Measurements from ENCODE around the gene MYL12A.
"Not testable (repeated sequence)": the region's sequence is repeated elsewhere in the genome, so short reads cannot be mapped to it uniquely, and the experiment has no call there.

Gene MYL12A

DNA sequence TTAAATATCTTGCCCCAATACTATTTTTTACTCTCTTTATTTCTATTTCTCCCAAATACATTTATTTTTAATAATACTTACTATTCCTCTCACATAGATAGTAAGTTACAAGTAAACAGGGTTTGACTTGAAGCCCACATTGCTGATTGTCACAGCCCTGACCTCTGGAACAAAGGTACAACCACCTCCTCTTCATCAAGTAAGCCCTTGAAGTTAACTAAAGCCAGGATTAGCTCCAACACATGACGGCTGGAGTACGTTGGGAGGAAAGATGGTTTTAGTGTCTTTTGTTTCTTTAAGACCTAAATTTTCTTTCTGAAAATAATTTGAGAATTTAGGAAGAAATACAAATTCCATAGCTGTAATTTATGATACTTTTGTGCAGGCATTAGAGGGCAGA is 28.8 kb upstream of the MYL12A start:
- in situ Hi-C loops (cut with HindIII; ENCODE audit: low sequenced_read_pairs): no loop called here
- TF ChIP-seq, protein P1, sequence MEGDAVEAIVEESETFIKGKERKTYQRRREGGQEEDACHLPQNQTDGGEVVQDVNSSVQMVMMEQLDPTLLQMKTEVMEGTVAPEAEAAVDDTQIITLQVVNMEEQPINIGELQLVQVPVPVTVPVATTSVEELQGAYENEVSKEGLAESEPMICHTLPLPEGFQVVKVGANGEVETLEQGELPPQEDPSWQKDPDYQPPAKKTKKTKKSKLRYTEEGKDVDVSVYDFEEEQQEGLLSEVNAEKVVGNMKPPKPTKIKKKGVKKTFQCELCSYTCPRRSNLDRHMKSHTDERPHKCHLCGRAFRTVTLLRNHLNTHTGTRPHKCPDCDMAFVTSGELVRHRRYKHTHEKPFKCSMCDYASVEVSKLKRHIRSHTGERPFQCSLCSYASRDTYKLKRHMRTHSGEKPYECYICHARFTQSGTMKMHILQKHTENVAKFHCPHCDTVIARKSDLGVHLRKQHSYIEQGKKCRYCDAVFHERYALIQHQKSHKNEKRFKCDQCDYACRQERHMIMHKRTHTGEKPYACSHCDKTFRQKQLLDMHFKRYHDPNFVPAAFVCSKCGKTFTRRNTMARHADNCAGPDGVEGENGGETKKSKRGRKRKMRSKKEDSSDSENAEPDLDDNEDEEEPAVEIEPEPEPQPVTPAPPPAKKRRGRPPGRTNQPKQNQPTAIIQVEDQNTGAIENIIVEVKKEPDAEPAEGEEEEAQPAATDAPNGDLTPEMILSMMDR (IDR thresholded peaks at IDR 0.05; ENCODE audit: low read depth, low read length): no peak
- no peak for DNase-seq (ENCODE audit: low read depth, low spot score)
- no peak overlapping the region for H3K4me3 ChIP-seq (ENCODE audit: low read depth, low read length)

DNA sequence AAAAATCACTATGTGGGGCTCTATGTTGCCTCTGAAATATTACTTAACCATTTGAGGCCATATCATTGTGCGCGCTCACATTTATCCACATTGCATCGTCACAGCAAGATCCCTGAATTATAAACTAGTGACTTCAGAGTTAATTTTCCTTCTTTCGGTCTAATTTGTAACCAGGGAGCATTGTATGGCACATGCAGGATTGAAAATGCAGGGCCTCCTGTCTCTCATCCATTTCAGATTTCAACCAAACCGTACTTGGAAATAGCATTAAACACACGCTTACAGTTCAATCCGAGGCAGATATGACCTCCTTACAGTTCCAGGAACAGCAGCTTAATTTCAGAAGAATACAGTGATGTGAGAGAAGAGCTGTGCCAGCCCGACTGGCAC is 28.4 kb upstream of the MYL12A start:
- DNase-seq (ENCODE audit: low read depth, low spot score): no peak
- no peak overlapping the region for H3K4me3 ChIP-seq (ENCODE audit: low read depth, low read length)
- TF ChIP-seq, protein P1 (IDR thresholded peaks at IDR 0.05; ENCODE audit: low read depth, low read length): no peak
- in situ Hi-C loops (cut with HindIII; ENCODE audit: low sequenced_read_pairs): no loop called here

DNA sequence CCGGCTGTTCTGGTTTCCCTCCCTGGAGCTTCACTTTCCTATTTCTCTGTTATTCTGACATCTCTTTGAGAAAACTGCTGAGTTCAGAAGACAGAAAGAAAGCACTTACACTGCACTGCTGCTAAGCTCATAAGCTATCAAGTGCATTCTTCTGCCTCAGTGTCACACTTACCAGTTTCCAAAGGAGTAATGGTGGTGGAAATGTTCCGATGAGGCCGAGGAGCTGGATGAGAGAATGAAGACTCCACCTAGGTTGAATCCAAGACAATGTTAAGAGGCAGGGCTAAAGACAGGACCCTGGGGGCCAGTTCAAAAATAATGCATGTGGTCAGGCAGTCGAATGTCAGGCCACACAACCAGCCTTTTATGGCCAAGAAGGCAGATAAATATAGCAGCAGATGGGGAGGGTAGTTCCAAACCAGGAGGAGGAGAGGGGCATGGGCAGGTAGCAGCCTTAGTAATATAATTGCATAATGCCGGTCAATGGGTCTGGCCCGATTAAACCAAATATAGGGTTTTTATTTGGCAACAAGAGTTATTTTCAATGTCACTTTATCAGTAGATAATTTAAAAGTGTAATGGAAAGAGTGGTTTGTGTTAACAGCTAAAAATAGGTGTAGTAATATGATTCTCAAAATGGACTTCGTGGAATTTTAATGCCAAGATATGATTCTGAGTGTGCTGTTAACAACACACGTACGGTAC is 27.8 kb upstream of the MYL12A start, which contains the start of gene MYOM1:
MYOM1 (minus strand) TSS at position 338 of the 705 bp plus-strand sequence. CDS start 4,745 bp downstream, outside the sequence.
- DNase-seq (ENCODE audit: low read depth, low spot score): no peak
- no peak within 1 kb of the TSS for H3K4me3 ChIP-seq (ENCODE audit: low read depth, low read length)
- TF ChIP-seq, protein P1 (IDR thresholded peaks at IDR 0.05; ENCODE audit: low read depth, low read length): no peak
- in situ Hi-C loops (cut with HindIII; ENCODE audit: low sequenced_read_pairs): no loop called here

DNA sequence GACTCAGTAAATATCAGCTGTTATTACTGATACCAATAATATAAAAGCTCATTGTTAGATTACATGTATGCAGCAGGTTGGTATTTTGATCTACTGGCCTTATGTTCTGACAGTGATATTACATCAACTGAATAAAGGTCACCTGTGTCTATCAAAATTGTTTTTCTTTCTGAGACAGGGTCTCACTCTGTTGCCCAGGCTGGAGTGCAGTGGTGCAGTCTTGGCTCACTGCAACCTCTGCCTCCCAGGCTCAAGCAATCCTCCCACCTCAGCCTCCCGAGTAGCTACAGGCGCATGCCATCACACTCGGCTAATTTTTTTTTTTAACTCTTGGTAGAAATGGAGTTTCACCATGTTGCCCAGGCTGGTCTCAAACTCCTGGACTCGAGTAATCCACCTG is 26.7 kb upstream of the MYL12A start:
- DNase-seq (ENCODE audit: low read depth, low spot score); in situ Hi-C loops (cut with HindIII; ENCODE audit: low sequenced_read_pairs); H3K4me3 ChIP-seq (ENCODE audit: low read depth, low read length): not testable (repeated sequence)

DNA sequence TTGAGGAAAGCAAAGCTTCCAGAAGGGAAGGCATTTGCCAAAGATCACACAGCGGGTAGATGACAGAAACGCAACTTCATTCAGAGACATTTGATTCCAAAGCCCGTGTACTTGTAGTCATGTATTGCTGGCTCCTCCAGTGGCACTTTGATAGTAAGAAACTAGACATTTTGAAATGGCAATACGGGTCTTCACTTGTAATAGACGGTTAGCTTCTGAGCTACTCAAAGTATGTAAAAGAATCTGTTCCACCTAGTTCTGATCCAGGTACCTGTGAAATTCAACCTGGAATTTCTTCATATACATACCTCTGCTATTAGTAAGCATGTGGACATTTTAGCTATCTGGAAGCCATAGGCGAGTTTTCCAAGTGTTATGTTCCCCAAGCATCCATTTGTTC is 26.1 kb upstream of the MYL12A start:
- no peak overlapping the region for H3K4me3 ChIP-seq (ENCODE audit: low read depth, low read length)
- DNase-seq (ENCODE audit: low read depth, low spot score): no peak
- TF ChIP-seq, protein P1 (IDR thresholded peaks at IDR 0.05; ENCODE audit: low read depth, low read length): no peak
- in situ Hi-C loops (cut with HindIII; ENCODE audit: low sequenced_read_pairs): no loop called here

DNA sequence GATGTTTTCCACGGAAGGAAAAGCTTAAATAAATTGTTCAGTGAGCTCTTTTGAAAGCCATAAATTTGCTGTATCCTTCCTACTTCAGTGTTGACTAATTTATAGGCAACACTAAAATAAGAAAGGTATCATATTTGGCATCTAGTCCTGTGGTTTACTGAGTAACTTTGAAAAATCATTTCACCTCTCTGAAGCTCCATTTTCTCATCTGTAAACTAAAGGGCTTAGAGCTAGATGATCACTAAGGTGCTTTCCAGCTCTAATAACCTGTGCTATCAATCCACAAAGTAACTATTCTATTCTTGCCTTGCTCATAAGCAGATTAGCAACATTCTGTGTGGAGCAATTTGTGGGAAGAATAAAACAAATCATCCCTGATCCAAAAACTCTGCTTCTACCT is 24.2 kb upstream of the MYL12A start:
- DNase-seq (ENCODE audit: low read depth, low spot score): no peak
- TF ChIP-seq, protein P1 (IDR thresholded peaks at IDR 0.05; ENCODE audit: low read depth, low read length): no peak
- H3K4me3 ChIP-seq (ENCODE audit: low read depth, low read length): no peak overlapping the region
- in situ Hi-C loops (cut with HindIII; ENCODE audit: low sequenced_read_pairs): no loop called here

DNA sequence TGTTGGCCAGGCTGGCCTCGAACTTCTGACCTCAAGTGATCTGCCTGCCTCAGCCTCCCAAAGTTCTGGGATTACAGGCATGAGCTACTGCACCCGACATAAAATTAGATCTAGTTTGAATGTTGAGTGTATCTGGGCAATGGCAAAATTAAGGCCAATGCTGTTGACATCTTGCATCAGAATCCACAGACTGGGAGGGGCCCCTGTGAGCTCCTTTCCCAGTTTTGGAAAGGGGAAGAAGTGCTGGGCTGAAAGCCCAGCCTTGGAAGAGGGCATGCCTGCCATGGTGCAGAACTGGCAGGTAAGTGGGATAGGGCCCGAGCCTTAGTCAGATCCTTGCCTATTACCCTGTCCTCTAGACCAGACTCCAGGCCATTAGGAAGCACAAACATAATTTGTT is 23.4 kb upstream of the MYL12A start:
- TF ChIP-seq, protein P1 (IDR thresholded peaks at IDR 0.05; ENCODE audit: low read depth, low read length): no peak
- DNase-seq (ENCODE audit: low read depth, low spot score): no peak
- H3K4me3 ChIP-seq (ENCODE audit: low read depth, low read length): no peak overlapping the region
- in situ Hi-C loops (cut with HindIII; ENCODE audit: low sequenced_read_pairs): no loop called here

Measured in astrocyte of the spinal cord (primary cell).